HAP-1 (cell line): ENCODE results near the gene DIO3.
"Not testable (repeated sequence)": the region's sequence is repeated elsewhere in the genome, so short reads cannot be mapped to it uniquely, and the experiment has no call there.

ENCODE experiments used
- DNase-seq, 2 experiments: peaks; one replicate each; pipeline ENCODE4 v3.0.0-alpha.2; 2016 to 2020; ENCODE audit warnings: low spot score in 2 of 2
- H3K27me3 ChIP-seq: fragments of 250-450 bp; sonication (Bioruptor Pico); 2 replicates; pipeline ENCODE4 v1.5.1; 2020; ENCODE audit warnings: low read depth, mild to moderate bottlenecking, moderate library complexity
- H3K36me3 ChIP-seq: fragments of 250-450 bp; sonication (Bioruptor Pico); replicated peaks from 2 replicates; pipeline ENCODE4 v1.5.1; 2020; ENCODE audit warnings: mild to moderate bottlenecking
- H3K4me1 ChIP-seq: fragments of 250-450 bp; sonication (Bioruptor Pico); 2 replicates; pipeline ENCODE4 v1.5.1; 2020; ENCODE audit warnings: mild to moderate bottlenecking
- H3K4me3 ChIP-seq: fragments of 250-450 bp; sonication (Bioruptor Pico); 2 replicates; pipeline ENCODE4 v1.5.1; 2020; ENCODE audit warnings: mild to moderate bottlenecking, moderate library complexity
- H3K9me3 ChIP-seq: fragments of 250-450 bp; sonication (Bioruptor Pico); 2 replicates; pipeline ENCODE4 v1.5.1; 2020; ENCODE audit warnings: mild to moderate bottlenecking, moderate library complexity
- in situ Hi-C: fragments of 300-500 bp; cut with MboI; formaldehyde crosslinking; loops from 3 replicates; pipeline ENCODE4 v1.14.3; 2020; ENCODE audit warnings: low sequenced_read_pairs, inconsistent platforms, mixed read lengths

DIO3 gene

DNA sequence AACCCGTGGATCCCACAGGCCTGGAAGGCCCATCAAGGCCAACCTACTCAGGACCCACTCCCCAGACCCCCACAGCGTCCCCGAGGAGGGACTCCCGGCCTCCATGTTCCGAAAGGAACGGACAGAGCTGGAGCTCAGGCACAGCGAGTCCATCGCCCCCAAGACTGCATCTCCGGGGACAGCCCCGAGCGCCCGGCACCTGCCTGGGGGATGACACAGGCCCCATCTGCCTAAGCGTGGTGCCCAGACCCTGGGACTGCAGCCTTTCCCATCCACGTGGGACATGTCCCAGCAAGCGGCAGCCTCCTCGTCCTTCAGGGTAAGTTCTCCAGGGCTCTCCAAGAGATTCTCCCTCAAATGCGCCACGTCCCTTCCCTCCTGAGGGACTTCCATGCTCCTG, 12.1 kb upstream of the DIO3 start:
- H3K27me3 ChIP-seq: no peaks in the 10 kb centered on the region
- no peaks in the 10 kb centered on the region for H3K4me1 ChIP-seq
- H3K4me3 ChIP-seq: no peak overlapping the region
- no peaks in the 10 kb centered on the region for H3K36me3 ChIP-seq
- DNase-seq: no peak
- in situ Hi-C loops: no loop called here
- H3K9me3 ChIP-seq: no peaks in the 10 kb centered on the region

- DNase-seq, H3K4me3 ChIP-seq, H3K4me1 ChIP-seq, in situ Hi-C loops, H3K27me3 ChIP-seq, H3K36me3 ChIP-seq, H3K9me3 ChIP-seq: not testable (repeated sequence)
Observed at GRCh38 chr14:101550202-101550912, 10.9 kb upstream of the DIO3 start.

GRCh38 chr14:101551729-101552595, 9.3 kb upstream of the DIO3 start:
- Histone ChIP-seq H3K4me3 (no peak overlapping the region), H3K36me3 (no peaks in the 10 kb centered on the region), H3K4me1 (no peaks in the 10 kb centered on the region), H3K9me3 (no peaks in the 10 kb centered on the region), H3K27me3 (no peaks in the 10 kb centered on the region)
- in situ Hi-C loops: no loop called here
- no peak for DNase-seq

DNA sequence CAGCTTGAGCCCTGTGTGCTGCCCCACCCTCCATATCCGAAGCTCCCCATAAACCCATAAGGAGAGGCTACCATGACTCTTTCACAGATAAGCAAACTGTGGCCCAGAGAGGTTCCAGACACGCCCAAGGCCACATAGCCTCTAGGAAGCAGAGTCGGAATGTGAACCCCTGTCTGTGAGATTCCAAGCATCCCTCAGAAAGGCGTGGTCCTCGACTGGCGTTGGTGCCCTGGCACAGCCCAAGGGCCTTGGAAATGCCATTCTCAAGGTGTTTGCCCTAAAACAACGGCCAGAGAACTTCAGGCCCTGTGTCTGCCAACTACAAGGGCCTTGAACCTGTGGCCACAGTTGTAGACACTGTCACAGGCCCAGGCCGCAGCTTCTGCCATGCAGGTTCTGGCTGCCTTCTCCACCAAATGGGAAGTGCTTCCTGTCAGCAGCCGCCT, 8.5 kb upstream of the DIO3 start:
- no peaks in the 10 kb centered on the region for H3K9me3 ChIP-seq
- in situ Hi-C loops: no loop called here
- no peaks in the 10 kb centered on the region for H3K4me1 ChIP-seq
- no peaks in the 10 kb centered on the region for H3K27me3 ChIP-seq
- DNase-seq: no peak
- H3K4me3 ChIP-seq: no peak overlapping the region
- no peaks in the 10 kb centered on the region for H3K36me3 ChIP-seq

GRCh38 chr14:101553393-101553792, 7.9 kb upstream of the DIO3 start:
- DNase-seq: no peak
- Histone ChIP-seq H3K4me1 (no peaks in the 10 kb centered on the region), H3K27me3 (no peaks in the 10 kb centered on the region), H3K36me3 (no peaks in the 10 kb centered on the region), H3K4me3 (no peak overlapping the region), H3K9me3 (no peaks in the 10 kb centered on the region)
- in situ Hi-C loops: no loop called here

DNA sequence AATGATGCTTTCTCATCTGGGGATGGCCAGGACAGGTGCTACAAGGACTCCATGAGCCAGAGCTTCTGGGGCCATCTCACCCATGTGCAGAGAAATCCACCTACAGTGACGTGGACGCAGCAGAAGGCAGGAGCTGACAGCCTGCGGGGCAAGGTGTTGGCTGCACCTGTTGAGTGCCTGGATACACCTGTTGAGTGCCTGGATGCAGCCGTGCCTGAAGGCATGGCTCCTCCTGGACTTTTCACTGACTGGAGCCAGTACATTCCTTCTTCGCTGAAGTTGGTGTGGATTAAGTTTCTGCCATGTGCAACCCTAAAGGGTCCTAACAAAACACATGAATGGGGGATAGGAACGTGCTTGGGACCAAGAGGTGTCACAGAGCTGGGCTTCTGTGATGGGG, 7.4 kb upstream of the DIO3 start:
- in situ Hi-C loops: no loop called here

GRCh38 chr14:101554991-101555668, 6.2 kb upstream of the DIO3 start:
- no peak for DNase-seq
- H3K36me3 ChIP-seq: no peaks in the 10 kb centered on the region
- in situ Hi-C loops: no loop called here
- no peaks in the 10 kb centered on the region for H3K9me3 ChIP-seq
- no peak overlapping the region for H3K4me3 ChIP-seq
- H3K27me3 ChIP-seq: no peaks in the 10 kb centered on the region
- H3K4me1 ChIP-seq: no peaks in the 10 kb centered on the region

More for the DNA sequence above, 7.4 kb upstream of the DIO3 start:
- Histone ChIP-seq H3K4me3 (no peak overlapping the region), H3K36me3 (no peaks in the 10 kb centered on the region), H3K27me3 (no peaks in the 10 kb centered on the region), H3K9me3 (no peaks in the 10 kb centered on the region), H3K4me1 (no peaks in the 10 kb centered on the region)
- no peak for DNase-seq

DNA sequence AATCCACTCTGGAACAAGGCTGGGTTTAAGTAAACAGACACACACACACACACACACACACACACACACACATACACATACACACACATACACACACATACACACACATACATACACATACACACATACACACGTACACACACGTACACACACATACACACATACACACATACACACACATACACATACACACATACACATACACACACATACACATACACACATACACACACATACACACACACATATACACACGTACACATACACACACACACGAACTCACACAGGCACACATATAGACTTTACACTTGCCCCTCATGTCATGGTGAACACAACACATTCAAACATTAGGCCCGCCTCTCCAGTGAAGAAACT, 5.6 kb upstream of the DIO3 start:
- H3K9me3 ChIP-seq, in situ Hi-C loops, H3K4me1 ChIP-seq, DNase-seq, H3K27me3 ChIP-seq, H3K4me3 ChIP-seq, H3K36me3 ChIP-seq: not testable (repeated sequence)

GRCh38 chr14:101556131-101556530, 5.2 kb upstream of the DIO3 start:
- Histone ChIP-seq H3K4me3 (no peak overlapping the region), H3K4me1 (no peaks in the 10 kb centered on the region), H3K27me3 (no peaks in the 10 kb centered on the region), H3K36me3 (no peaks in the 10 kb centered on the region), H3K9me3 (no peaks in the 10 kb centered on the region)
- in situ Hi-C loops: no loop called here
- no peak for DNase-seq

GRCh38 chr14:101556566-101557320, 4.6 kb upstream of the DIO3 start:
- Histone ChIP-seq H3K36me3 (no peaks in the 10 kb centered on the region), H3K9me3 (no peaks in the 10 kb centered on the region), H3K4me1 (no peaks in the 10 kb centered on the region), H3K4me3 (no peak overlapping the region), H3K27me3 (no peaks in the 10 kb centered on the region)
- in situ Hi-C loops: no loop called here
- DNase-seq: no peak

- in situ Hi-C loops: no loop called here
- H3K36me3 ChIP-seq: no peaks in the 10 kb centered on the region
- H3K4me1 ChIP-seq: no peaks in the 10 kb centered on the region
Observed at GRCh38 chr14:101557321-101557695, 4.0 kb upstream of the DIO3 start.

GRCh38 chr14:101557811-101558738, 3.2 kb upstream of the DIO3 start:
- Histone ChIP-seq H3K4me3 (no peak overlapping the region), H3K36me3 (no peaks in the 10 kb centered on the region), H3K27me3 (no peaks in the 10 kb centered on the region), H3K9me3 (no peaks in the 10 kb centered on the region), H3K4me1 (no peaks in the 10 kb centered on the region)
- DNase-seq: no peak
- in situ Hi-C loops: no loop called here

More at GRCh38 chr14:101557321-101557695, 4.0 kb upstream of the DIO3 start:
- H3K27me3 ChIP-seq: no peaks in the 10 kb centered on the region
- H3K4me3 ChIP-seq: no peak overlapping the region
- H3K9me3 ChIP-seq: no peaks in the 10 kb centered on the region
- DNase-seq: no peak
